Measurements from ENCODE around the gene EIF4B. TPM values are rescaled to one million over a fixed set of nuclear protein-coding genes. Genes with fewer than 3 reads are reported as not detected.

The EIF4B gene
- total RNA-seq, 1 donor from 2014 or later: 833 TPM

DNA sequence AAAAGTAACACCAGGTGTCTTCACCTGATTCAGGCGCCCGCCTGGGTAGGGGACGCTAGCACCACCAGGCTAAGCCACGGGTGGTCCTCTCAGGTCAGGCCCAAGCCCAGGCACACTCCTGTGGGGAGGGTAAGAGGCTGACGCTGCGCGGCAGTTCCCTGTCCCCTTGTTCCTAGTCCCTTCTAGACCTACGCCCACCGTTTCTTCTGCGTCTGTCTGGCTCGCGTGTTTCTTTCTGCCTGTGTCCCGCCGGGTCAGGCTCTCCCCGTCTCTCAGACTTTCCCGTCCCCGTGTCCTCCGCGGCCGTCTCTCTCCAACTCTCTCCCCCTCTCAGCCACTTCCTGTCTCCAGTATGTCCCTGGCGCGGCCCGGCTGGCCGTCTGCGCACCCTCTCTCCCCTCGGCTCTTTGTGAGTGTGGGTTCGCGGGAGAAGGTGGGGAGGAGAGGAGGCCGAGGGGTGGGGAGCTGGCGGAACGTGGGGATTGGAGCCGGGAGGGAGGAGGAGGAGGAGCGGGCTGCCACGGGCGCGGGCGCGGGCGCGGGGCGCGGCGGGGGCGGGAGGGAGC, 40.5 kb downstream of the EIF4B start:
- Histone ChIP-seq H3K27ac (no peak overlapping the region), H3F3A (ENCODE audit: low read depth) (peaks cover 62% of the 10 kb centered on the region), H4K20me1 (ENCODE audit: low read depth) (peaks cover 34% of the 10 kb centered on the region), H3K9ac (peak overlapping the region; percentile 44), H3K4me2 (peak overlapping the region; percentile 100), H3K79me2 (ENCODE audit: low read depth) (no peaks in the 10 kb centered on the region), H2AFZ (replicated peaks) (peak overlapping the region; percentile 83), H3K27me3 (peaks cover 18% of the 10 kb centered on the region), H3K4me1 (peaks cover 56% of the 10 kb centered on the region), H3K4me3 (peak overlapping the region; percentile 87), H3K36me3 (no peaks in the 10 kb centered on the region), H3K9me3 (ENCODE audit: low read depth) (no peaks in the 10 kb centered on the region)
- H3K27me3 Mint-ChIP-seq (ENCODE audit: insufficient read depth, low read depth): peaks cover 17% of the 10 kb centered on the region
- H3K4me3 Mint-ChIP-seq: peak overlapping the region; percentile 96
- no peaks in the 10 kb centered on the region for H3K9me3 Mint-ChIP-seq
- DNase-seq (ENCODE audit: low spot score): peak; percentile 72
- TF ChIP-seq EZH2 (IDR thresholded peaks at IDR 0.05) (no peak), EZH2phosphoT487 (IDR thresholded peaks at IDR 0.05) (no peak)
- TF ChIP-seq, protein P1, sequence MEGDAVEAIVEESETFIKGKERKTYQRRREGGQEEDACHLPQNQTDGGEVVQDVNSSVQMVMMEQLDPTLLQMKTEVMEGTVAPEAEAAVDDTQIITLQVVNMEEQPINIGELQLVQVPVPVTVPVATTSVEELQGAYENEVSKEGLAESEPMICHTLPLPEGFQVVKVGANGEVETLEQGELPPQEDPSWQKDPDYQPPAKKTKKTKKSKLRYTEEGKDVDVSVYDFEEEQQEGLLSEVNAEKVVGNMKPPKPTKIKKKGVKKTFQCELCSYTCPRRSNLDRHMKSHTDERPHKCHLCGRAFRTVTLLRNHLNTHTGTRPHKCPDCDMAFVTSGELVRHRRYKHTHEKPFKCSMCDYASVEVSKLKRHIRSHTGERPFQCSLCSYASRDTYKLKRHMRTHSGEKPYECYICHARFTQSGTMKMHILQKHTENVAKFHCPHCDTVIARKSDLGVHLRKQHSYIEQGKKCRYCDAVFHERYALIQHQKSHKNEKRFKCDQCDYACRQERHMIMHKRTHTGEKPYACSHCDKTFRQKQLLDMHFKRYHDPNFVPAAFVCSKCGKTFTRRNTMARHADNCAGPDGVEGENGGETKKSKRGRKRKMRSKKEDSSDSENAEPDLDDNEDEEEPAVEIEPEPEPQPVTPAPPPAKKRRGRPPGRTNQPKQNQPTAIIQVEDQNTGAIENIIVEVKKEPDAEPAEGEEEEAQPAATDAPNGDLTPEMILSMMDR (IDR thresholded peaks at IDR 0.05): no peak
- peaks cover 53% of the 10 kb centered on the region for H3K4me1 Mint-ChIP-seq
- peak overlapping the region; percentile 94 for H3K27ac Mint-ChIP-seq
- peaks cover 9% of the 10 kb centered on the region for H3K36me3 Mint-ChIP-seq

DNA sequence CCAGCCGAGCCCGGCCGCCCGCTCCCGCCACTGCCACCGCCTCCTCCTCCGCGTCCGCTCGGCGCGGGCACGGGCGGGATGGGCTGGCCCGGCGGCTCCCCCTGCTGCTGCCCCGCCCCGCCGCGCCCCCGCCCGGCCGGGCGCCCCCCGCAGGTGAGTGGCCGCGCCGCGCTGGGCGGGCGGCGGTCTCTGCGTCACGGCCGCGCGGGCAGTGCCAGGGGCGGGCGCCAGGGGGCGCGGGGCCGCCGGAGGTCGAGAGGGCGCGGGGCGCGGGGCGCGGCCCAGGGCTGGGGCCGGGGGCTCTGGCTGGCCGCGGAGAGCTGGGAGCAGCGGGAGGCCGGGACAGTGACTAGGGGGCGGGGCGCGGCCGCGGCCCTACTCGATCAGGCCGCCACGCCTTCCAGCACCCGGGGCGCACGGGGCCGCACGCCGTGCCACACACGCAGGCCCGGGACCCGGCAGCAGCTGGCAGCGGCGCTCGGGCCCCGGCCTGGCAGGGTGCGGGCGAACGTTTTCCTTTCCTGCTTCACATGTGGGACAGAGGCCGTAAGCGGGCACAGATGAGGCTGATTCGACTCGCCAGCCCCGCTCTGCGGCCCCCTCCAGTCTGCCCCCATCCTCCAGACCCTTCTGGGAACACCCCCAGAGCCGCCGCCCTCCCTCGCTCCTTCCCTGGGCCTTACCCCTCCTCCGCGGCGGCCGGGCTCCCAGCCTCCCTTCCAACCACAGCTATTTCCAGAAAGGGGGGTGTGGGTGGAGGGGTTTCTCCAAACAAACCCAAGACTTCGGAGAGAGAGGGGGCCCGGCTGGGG, 41.2 kb downstream of the EIF4B start:
- peak; percentile 90 for DNase-seq (ENCODE audit: low spot score)
- Histone ChIP-seq H2AFZ (replicated peaks) (peak overlapping the region; percentile 91), H3K36me3 (no peaks in the 10 kb centered on the region), H3F3A (ENCODE audit: low read depth) (peaks cover 55% of the 10 kb centered on the region), H3K4me1 (peaks cover 55% of the 10 kb centered on the region), H3K27me3 (peaks cover 18% of the 10 kb centered on the region), H3K4me3 (peak overlapping the region; percentile 87), H3K9me3 (ENCODE audit: low read depth) (no peaks in the 10 kb centered on the region), H3K4me2 (peak overlapping the region; percentile 100), H4K20me1 (ENCODE audit: low read depth) (peaks cover 30% of the 10 kb centered on the region), H3K79me2 (ENCODE audit: low read depth) (no peaks in the 10 kb centered on the region), H3K27ac (no peak overlapping the region), H3K9ac (no peak overlapping the region)
- Mint-ChIP-seq H3K27ac (no peak overlapping the region), H3K9me3 (no peaks in the 10 kb centered on the region), H3K36me3 (peaks cover 4% of the 10 kb centered on the region), H3K4me3 (peak overlapping the region; percentile 72), H3K27me3 (ENCODE audit: insufficient read depth, low read depth) (peaks cover 20% of the 10 kb centered on the region), H3K4me1 (peaks cover 52% of the 10 kb centered on the region)
- TF ChIP-seq, protein P1 (IDR thresholded peaks at IDR 0.05): peak; percentile 15
- no peak for TF ChIP-seq EZH2 (IDR thresholded peaks at IDR 0.05)

DNA sequence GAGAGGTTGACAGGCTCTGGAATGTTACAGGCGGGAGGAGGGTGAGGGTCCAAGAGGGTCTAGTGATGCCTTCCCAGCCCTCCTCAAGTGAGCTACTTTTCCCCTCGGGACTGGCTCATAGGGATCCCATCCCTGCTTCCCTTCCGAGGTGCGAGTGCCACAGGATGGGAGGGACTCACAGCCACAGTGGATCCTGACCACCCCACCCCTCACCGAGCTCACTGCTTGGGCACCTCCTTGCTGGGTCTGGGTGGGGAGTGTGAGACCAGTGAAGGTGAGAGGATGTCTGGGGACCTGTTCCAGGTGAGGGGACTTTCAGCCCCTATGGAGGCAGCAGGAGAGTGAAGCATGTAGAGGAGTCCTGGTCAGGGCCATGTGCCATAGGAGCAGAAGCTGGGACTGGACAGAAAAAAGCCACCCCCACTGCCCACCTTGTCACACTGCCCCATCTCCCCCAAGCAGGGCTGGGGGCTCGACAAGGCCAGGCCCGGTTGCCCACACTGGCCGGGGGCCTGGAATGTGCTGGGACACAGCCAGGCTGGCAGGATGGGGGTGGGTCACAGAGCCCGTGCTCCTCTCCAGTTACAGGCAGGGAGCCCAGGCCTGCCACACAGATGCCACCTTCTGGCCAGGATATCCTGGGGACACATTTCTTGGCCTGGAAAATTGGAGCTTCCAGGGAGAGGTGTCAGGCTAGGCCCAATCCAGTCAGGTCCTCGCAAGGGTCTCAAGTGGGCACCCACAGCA, 42.0 kb downstream of the EIF4B start:
- Mint-ChIP-seq H3K4me1 (peaks cover 48% of the 10 kb centered on the region), H3K27ac (no peak overlapping the region), H3K36me3 (no peaks in the 10 kb centered on the region), H3K4me3 (peak overlapping the region; percentile 73), H3K9me3 (no peaks in the 10 kb centered on the region), H3K27me3 (ENCODE audit: insufficient read depth, low read depth) (peaks cover 20% of the 10 kb centered on the region)
- Histone ChIP-seq H4K20me1 (ENCODE audit: low read depth) (peaks cover 25% of the 10 kb centered on the region), H3K79me2 (ENCODE audit: low read depth) (no peaks in the 10 kb centered on the region), H3F3A (ENCODE audit: low read depth) (peaks cover 48% of the 10 kb centered on the region), H3K36me3 (no peaks in the 10 kb centered on the region), H3K4me2 (peak overlapping the region; percentile 78), H2AFZ (replicated peaks) (no peak overlapping the region), H3K27ac (no peak overlapping the region), H3K9me3 (ENCODE audit: low read depth) (no peaks in the 10 kb centered on the region), H3K4me3 (peak overlapping the region; percentile 43), H3K9ac (no peak overlapping the region), H3K27me3 (peaks cover 18% of the 10 kb centered on the region), H3K4me1 (peaks cover 49% of the 10 kb centered on the region)
- TF ChIP-seq EZH2 (IDR thresholded peaks at IDR 0.05) (no peak), EZH2phosphoT487 (IDR thresholded peaks at IDR 0.05) (no peak)
- TF ChIP-seq, protein P1 (IDR thresholded peaks at IDR 0.05): peak; percentile 21
- DNase-seq (ENCODE audit: low spot score): peak; percentile 49

Data from neural progenitor cell (in vitro differentiated cells).